GM12801 (cell line): ENCODE measurements around the gene CDKL4.

Experiments
- TF ChIP-seq, protein P1 (sequence below): IDR thresholded peaks from one replicate; pipeline ENCODE4 v1.5.1; 2011; ENCODE audit warnings: control low read depth; ENCODE audit not compliant: insufficient read length; ENCODE audit errors: extremely low read depth

Gene CDKL4

DNA sequence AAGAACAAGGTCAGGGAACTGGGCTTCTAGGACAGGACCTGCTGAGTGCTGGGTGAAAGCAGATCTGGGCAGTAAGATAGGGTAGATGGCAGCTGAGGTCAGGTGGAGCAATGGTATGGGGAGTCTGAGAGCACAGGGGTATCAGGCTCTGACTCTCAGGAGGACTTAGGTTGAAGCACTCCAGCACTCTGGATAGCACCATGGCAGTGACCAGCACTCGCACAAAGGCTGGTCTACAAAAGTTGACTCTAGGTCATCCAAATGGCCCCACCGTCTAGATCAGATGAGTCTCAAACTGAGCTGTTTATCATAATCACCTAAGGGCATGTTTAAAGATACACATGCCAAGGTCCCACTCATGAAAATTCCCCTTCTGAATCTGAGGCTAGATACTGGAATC lies 60.1 kb downstream of the CDKL4 start:
- TF ChIP-seq, protein P1, sequence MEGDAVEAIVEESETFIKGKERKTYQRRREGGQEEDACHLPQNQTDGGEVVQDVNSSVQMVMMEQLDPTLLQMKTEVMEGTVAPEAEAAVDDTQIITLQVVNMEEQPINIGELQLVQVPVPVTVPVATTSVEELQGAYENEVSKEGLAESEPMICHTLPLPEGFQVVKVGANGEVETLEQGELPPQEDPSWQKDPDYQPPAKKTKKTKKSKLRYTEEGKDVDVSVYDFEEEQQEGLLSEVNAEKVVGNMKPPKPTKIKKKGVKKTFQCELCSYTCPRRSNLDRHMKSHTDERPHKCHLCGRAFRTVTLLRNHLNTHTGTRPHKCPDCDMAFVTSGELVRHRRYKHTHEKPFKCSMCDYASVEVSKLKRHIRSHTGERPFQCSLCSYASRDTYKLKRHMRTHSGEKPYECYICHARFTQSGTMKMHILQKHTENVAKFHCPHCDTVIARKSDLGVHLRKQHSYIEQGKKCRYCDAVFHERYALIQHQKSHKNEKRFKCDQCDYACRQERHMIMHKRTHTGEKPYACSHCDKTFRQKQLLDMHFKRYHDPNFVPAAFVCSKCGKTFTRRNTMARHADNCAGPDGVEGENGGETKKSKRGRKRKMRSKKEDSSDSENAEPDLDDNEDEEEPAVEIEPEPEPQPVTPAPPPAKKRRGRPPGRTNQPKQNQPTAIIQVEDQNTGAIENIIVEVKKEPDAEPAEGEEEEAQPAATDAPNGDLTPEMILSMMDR: no peak

DNA sequence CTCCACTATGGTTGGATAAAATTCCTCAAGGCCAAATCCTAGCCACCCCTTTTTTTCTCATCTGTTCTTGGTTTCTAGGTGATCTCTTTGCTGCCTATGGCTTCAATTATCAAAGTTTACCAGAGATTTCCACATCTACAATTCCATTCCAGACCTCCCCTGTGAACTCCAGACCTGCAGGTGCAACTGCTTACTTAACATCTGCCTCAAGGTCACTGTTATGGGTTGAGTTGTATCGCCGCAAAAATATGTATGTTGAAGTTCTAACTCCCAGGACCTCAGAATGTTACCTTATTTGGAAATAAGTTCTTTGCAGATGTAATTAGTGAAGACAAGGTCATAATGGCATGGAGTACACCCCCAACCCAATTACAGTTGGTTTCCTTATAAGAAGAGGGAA lies 62.5 kb downstream of the CDKL4 start:
- TF ChIP-seq, protein P1: no peak

- TF ChIP-seq, protein P1: no peak
Observed at GRCh38 chr2:39179974-39180960, 63.5 kb downstream of the CDKL4 start.

DNA sequence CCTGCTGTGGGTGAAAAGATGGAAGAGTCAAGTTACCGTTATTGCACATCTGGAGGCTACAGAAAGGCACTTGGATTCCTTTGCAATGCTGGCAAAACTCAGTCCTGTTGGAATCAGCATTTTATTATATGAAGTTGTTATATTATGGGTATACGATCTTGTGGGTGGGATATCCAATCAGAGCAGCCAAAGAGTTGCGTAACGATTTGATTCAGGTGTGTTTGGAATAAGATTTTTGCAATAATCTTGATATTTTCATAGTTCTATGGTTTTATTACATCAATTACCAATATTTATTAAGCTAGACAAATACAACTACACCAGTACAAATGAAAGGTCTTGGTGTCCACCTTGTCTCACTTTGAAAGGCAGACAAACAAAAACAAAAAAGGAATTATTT lies 65.0 kb downstream of the CDKL4 start:
- TF ChIP-seq, protein P1: no peak

DNA sequence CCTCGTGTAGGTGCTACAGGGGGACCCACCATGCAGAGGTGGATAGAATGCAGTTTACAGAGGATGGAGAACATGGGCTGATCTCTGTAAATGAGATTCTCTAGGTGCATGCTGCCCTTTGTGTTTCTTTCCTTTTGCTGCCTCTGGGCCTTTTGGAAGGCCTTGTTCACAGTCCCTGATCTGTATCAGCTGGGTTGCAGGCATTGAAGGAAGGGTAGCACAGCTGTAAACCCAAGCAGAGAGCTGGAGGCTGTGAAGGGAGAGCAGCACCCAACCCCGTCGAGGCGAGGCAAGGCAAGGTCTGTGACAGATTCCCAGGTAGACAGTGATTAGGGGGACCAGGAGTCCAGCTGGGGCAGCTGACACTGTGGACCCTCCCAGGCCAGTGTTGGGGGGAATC lies 66.8 kb downstream of the CDKL4 start:
- TF ChIP-seq, protein P1: no peak

DNA sequence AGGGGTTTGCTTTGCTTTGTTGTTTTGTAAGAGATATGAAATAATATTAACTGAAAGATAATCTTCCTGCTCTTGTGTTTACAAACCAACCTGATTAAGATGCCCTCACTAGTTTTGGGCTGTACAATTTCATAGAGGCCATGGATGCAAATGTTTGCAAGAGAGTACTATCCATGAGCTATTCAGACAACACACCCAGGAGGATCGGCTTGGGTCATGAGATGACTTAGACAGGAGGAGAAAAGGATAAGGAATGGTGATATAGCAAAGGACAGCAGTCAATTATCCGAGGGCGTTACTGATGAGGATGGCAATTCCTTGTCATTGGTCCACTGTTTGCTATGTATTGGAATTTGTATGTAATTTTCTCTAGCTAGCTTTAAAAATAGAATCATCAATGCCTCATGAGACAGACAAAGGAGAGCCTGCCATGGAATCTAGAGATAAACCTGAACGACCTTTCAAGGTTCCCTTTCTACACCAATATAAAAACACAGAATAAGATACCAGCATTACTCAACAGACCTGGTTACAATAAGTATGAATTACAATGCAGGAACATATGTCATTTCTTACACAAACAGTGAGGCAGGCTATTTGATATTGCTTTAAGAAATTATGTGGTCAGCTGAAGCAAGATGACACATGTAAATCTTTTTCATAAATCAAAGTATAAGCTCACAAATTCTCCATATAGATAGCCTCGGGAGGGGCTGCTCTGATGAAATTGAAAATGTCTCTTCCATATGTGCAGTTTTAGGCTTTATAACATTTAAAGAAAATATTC lies 68.6 kb downstream of the CDKL4 start:
- TF ChIP-seq, protein P1: no peak

DNA sequence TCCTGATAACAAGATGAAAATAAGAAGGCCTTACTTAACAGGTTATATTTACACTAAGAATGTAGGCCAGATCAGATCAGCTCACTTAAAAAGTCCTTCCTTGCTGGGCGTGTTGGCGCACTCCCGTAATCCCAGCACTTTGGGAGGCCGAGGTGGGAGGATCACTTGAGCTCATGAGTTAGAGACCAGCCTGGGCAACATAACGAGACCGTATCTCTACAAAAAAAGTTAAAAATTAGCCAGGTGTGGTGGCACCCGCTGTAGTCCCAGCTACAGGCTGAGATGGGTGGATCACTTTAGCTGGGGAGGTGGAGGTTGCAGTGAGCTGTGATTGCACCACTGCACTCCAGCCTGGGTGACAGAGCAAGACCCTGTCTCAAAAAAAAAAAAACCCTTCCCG lies 69.7 kb downstream of the CDKL4 start:
- TF ChIP-seq, protein P1: no peak
